COLO668 (cell line): ENCODE results near the gene GOT1.

ENCODE experiments used
- DNase-seq: peaks from one replicate; lab custom pipeline; 2025; ENCODE audit not compliant: unreplicated experiment; lab: John Stamatoyannopoulos, UW

GOT1 gene

GRCh38 chr10:99364125-99364524, 66.3 kb downstream of the GOT1 start:
- no peak for DNase-seq

GRCh38 chr10:99360934-99361333, 69.5 kb downstream of the GOT1 start:
- no peak for DNase-seq

GRCh38 chr10:99358101-99358500, 72.3 kb downstream of the GOT1 start:
- no peak for DNase-seq

GRCh38 chr10:99357691-99358090, 72.7 kb downstream of the GOT1 start:
- no peak for DNase-seq

GRCh38 chr10:99353182-99353581, 77.2 kb downstream of the GOT1 start:
- no peak for DNase-seq

GRCh38 chr10:99347672-99348071, 82.8 kb downstream of the GOT1 start:
- DNase-seq, result no peak
